Measurements from ENCODE around the gene SELENOS. TPM values are rescaled to one million over a fixed set of nuclear protein-coding genes. Genes with fewer than 3 reads are reported as not detected.

SELENOS gene
- polyA plus RNA-seq, 3 donors: 40.2 to 70.2 (median 51.6) TPM

DNA sequence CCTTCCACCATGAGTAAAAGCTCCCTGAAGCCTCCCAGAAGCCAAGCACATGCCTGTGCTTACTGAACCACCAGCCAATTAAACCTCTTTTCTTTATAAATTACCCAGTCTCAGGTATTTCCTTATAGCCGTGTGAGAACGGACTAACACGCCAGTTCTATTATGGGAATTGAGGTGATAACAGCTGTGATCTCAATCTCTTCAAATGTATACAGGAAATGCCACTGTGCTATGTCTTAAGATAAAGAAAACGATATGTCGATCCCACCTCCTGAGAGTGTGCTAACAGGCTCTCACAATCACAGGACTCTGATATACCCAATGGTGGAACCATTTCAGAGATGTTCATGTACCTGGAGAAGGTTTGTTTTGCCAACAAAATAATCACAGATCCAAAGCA lies 51.6 kb downstream of the SELENOS start:
- Histone ChIP-seq H3K27me3 (ENCODE audit: control insufficient read depth in 2 of 2, insufficient read depth in 2 of 2, low read length in 2 of 2) (no peaks in the 10 kb centered on the region), H2AFZ (ENCODE audit: insufficient read depth, low read depth, low read length, poor library complexity, severe bottlenecking) (no peak overlapping the region), H4K20me1 (ENCODE audit: insufficient read depth, low read length) (peaks cover 84% of the 10 kb centered on the region), H3K79me2 (ENCODE audit: insufficient read depth, low read length) (peaks cover 100% of the 10 kb centered on the region), H3K9ac (ENCODE audit: insufficient read depth, low read length, poor library complexity, severe bottlenecking) (no peak overlapping the region), H3K4me2 (replicated peaks; ENCODE audit: extremely low read depth, low read length, poor library complexity, severe bottlenecking) (no peak overlapping the region), H3K27ac (ENCODE audit: low read depth in 1 of 2, low read length in 2 of 2) (peak overlapping the region in 1 of 2 donors; percentile 38), H3K36me3 (replicated peaks in 1 of 2; ENCODE audit: control insufficient read depth in 1 of 2, insufficient read depth in 2 of 2, low read length in 2 of 2) (peaks cover 12 to 56% of the 10 kb centered on the region in 2 donors), H3K4me1 (ENCODE audit: control insufficient read depth in 1 of 2, insufficient read depth in 2 of 2, low read length in 2 of 2) (no peaks in the 10 kb centered on the region), H3K9me3 (replicated peaks in 1 of 2; ENCODE audit: control insufficient read depth in 1 of 2, insufficient read depth in 1 of 2, low read length in 2 of 2) (no peaks in the 10 kb centered on the region), H3K4me3 (replicated peaks in 1 of 3; ENCODE audit: low read depth in 2 of 3, low read length in 3 of 3) (no peak overlapping the region)
- Mint-ChIP-seq H3K4me3 (no peak overlapping the region), H3K27ac (peak overlapping the region in 4 of 7 donors; percentile 12 to 85 (median 65)), H3K36me3 (peaks cover 52 to 64% of the 10 kb centered on the region in 2 donors), H3K27me3 (ENCODE audit: low read depth in 3 of 3) (peaks cover 0 to 3% (median 0%) of the 10 kb centered on the region in 3 donors), H3K4me1 (peaks cover 26% of the 10 kb centered on the region), H3K9me3 (peaks cover 0 to 14% (median 7%) of the 10 kb centered on the region in 7 donors)
- WGBS (ENCODE audit: insufficient coverage): no CpG with 5 or more reads among the region's 5 CpGs
- TF ChIP-seq, protein P1, sequence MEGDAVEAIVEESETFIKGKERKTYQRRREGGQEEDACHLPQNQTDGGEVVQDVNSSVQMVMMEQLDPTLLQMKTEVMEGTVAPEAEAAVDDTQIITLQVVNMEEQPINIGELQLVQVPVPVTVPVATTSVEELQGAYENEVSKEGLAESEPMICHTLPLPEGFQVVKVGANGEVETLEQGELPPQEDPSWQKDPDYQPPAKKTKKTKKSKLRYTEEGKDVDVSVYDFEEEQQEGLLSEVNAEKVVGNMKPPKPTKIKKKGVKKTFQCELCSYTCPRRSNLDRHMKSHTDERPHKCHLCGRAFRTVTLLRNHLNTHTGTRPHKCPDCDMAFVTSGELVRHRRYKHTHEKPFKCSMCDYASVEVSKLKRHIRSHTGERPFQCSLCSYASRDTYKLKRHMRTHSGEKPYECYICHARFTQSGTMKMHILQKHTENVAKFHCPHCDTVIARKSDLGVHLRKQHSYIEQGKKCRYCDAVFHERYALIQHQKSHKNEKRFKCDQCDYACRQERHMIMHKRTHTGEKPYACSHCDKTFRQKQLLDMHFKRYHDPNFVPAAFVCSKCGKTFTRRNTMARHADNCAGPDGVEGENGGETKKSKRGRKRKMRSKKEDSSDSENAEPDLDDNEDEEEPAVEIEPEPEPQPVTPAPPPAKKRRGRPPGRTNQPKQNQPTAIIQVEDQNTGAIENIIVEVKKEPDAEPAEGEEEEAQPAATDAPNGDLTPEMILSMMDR (IDR thresholded peaks at IDR 0.05): no peak
- DNase-seq: no peak
- intact Hi-C loops (cut with micrococcal nuclease): no loop called here

Other genes with a start within 250 kb of the SELENOS start
- gene CHSY1, start 25.4 kb downstream of the SELENOS start, polyA plus RNA-seq: 10 to 100 TPM in 1 of 3 donors, 1 to 10 TPM in 2; 2.7 to 19.0 (median 3.0) TPM
- gene SNRPA1, start 17.8 kb upstream of the SELENOS start, polyA plus RNA-seq: 10 to 100 TPM; 23.8 to 65.5 (median 35.4) TPM
- under 1 TPM in 2 of 3 donors, not detected in 1; 0.05 to 0.10 TPM for gene PCSK6, start 212.2 kb upstream of the SELENOS start, polyA plus RNA-seq